NAMALWA (cell line): ENCODE results near the gene VCPKMT.

ENCODE experiments used
- DNase-seq: peaks from one replicate; pipeline ENCODE4 v3.0.0-alpha.2; 2015; ENCODE audit warnings: low spot score

Gene VCPKMT

GRCh38 chr14:50067723-50068495 is 48.5 kb downstream of the VCPKMT start:
- no peak for DNase-seq

DNA sequence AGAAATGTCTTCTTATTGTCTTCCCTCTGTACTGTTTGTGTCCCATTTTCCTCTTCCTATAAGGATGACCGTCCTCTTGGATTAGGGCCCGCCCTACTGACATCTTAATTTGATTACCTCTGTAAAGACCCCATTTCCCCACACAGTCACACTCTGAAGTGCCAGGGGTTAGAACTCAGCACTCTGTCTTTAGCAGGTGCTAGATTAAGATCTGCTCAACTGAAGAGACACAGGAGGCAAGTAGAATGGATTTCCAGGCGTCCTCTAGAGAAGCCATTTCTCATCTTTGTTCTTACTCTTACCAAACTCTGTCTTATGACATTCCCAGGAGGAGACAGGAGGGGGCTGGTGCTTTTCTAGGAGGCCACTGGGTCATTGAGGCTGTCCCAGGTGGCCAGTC is 50.8 kb downstream of the VCPKMT start:
- no peak for DNase-seq

- peak; percentile 33 for DNase-seq
Observed at GRCh38 chr14:50064993-50065392, 51.4 kb downstream of the VCPKMT start.

GRCh38 chr14:50063876-50064420 is 52.4 kb downstream of the VCPKMT start:
- no peak for DNase-seq

GRCh38 chr14:50062438-50063085 is 53.8 kb downstream of the VCPKMT start:
- DNase-seq = peak; percentile 36

DNA sequence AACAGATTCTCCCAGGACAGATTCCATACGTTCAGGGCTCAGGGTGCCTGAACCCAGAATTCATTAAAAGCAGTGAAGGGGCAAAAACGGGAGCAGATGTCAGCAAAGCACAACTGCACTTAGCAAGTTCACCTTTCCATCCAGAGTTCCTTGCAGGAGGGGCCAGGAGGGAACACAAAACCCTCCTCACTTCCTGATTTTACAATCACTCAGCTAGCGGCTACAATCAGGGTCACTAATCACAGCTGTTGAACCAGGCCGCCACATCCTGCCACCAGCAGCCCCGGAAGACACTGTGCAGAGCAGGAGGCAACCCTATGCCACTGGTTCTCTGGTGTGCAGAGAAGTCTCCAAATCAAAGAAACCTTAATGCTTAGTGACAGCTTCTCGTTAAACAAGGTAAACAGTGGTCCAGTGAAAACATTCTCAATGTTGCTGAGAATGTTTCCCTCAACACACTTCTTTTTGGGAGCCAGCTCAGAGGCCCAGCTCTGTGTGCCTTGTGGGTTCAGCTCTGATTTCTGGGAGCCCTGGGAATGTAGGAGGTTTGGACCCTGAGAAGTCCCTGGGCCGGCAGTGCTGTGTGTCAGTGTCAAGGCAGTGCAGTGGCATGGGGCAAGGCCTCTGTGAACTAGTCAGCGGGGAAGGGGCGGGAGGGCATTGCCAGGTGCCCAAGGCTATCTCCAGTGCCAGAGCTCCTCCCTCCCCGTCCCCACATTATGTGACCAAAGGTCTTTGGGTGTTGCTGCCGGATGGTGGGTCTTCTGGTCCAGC is 54.5 kb downstream of the VCPKMT start:
- peak; percentile 71 for DNase-seq

DNA sequence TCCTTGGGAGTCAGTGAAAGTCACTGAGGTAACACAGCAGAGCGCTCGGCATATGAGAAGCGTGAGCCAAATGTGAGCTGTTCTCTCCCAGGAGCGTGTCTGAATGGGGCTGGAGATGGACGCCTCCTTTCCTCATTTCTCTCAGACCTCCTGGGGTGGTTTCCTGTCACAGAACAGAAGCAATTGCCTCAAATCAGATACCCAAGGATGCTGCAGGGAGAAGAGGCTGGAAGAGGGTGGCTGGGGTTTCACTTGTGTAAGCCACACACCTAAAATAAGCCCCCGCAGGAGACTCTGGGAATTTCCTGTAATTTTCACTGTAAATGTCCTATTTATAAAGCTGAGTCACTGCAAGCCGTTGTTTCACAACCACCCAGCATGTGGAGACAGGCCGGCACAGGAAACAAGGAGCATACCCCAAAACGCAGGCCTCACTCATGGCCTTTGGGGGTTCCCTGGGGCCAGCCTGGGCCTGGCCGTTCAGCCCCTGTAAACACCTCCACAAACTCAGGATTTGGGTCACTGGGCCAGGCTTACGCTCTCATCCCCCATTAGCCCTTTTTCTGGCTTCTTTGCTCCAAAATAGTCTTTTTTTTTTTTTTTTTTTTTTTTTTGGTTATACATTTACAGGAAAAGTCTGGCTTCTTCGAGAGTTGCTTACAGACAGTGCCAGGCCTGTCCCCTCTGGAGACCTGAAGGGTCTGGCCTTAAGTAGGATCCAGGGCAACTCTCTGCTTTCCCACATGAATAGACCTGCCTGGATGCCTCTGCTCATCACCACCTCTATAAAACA is 55.3 kb downstream of the VCPKMT start:
- DNase-seq = peak; percentile 13

DNA sequence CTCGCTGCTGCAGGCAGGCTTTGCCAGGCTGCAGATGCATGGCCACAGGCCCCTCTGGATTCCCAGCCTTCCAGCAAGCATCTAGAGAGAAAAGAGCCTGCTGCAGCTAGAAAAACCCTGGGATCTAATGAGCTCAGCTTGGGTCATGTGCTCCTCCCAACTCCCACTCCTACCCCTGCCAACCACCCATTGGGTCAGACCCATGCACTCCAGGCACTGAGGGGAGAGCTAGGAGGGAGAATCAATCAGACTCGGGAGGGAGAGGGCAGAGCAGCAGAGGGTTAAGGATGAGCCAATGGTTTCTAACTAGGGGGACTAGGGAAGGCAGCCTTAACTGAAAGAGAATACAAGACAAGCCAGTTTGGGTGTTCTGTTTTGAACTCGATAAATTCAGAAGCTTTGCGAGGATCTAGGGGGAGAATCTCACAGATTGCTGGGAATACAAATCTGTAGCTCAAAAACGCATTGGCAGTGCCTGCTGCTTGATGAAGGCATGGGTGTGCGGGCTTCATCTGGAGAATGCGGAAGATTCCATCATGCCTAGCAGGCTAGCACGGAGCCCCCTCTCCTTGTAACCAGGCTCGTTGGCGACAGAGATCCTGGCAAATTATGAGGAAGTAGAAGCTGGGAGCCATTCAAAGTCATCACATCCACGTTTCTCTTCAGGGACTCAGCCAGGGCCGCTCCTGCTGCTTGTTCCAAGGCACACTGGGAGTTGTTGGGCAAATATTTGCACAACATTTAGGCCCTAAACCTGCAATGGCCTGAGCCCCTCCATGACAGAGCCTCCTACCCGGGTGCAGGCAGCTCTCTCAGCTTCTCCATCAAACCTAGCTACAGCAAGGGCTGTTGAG is 56.4 kb downstream of the VCPKMT start:
- no peak for DNase-seq
